HepG2 (cell line): Measurements from ENCODE around the gene MAGED2. TPM values are rescaled to one million over a fixed set of nuclear protein-coding genes. Genes with fewer than 3 reads are reported as not detected.

Experiments used
- ATAC-seq: fragments of 200-7000 bp; cut with Tn5 transposase; 3 replicates; pipeline ENCODE4 v1.9.1; 2020; ENCODE audit warnings: mild to moderate bottlenecking, moderate library complexity
- BruUV-seq: library from RNA; stranded (reverse); fragments of 400-500 nt; replicated peaks from 2 replicates; lab custom pipeline; 2021; lab: Mats Ljungman, UMichigan
- CTCF ChIA-PET: fragments of 300-600 bp; formaldehyde crosslinking; extraction: SDS; loops from one replicate; lab custom pipeline; 2021; ENCODE audit warnings: low total read pairs, inconsistent platforms, low intra/inter-chr PET ratio; lab: Yijun Ruan, JAX
- POLR2A ChIA-PET: fragments of 350-600 bp; sonication (Branson Sonifier 250); formaldehyde crosslinking; loops from one replicate; lab custom pipeline; 2020; ENCODE audit warnings: antibody characterized with exemption, inconsistent platforms; lab: Yijun Ruan, JAX
- DNase-seq: peaks from one replicate; pipeline ENCODE4 v3.0.0-alpha.2; 2015; ENCODE audit warnings: low spot score
- FAIRE-seq: peaks from 3 replicates; lab custom pipeline; 2011; peaks lifted over from hg19 to GRCh38; lab: Jason Lieb, UNC
- H2AFZ ChIP-seq: one replicate; pipeline ENCODE4 v1.6.1; 2011; ENCODE audit warnings: low read length, inconsistent platforms
- H3K27ac ChIP-seq: fragments of 300-600 bp; 3 replicates; pipeline ENCODE4 v1.8.0; 2011; ENCODE audit warnings: mixed run types, mild to moderate bottlenecking, mixed read lengths, low read length, inconsistent platforms; ENCODE audit not compliant: insufficient read depth; ENCODE audit errors: extremely low read length
- H3K27me3 ChIP-seq, 2 experiments: fragments of 200-600 bp in 1 of 2; 2 replicates in 1 of 2; 3 replicates in 1 of 2; pipeline versions ENCODE4 v1.6.0 to v1.8.0; 2011; ENCODE audit warnings: low read length in 2 of 2, mild to moderate bottlenecking in 2 of 2, moderate library complexity in 2 of 2, inconsistent platforms in 1 of 2; ENCODE audit not compliant: insufficient read depth in 2 of 2, control insufficient read depth in 1 of 2
- H3K36me3 ChIP-seq, 2 experiments: fragments of 200-600 bp in 1 of 2; replicated peaks in 1 of 2; 2 replicates in 1 of 2; 3 replicates in 1 of 2; pipeline versions ENCODE4 v1.5.1 to v1.8.0; 2011; ENCODE audit warnings: low read length in 2 of 2, inconsistent platforms in 1 of 2; ENCODE audit not compliant: insufficient read depth in 2 of 2, control insufficient read depth in 1 of 2
- H3K4me1 ChIP-seq: 2 replicates; pipeline ENCODE4 v1.5.1; 2012; ENCODE audit warnings: low read length, inconsistent platforms; ENCODE audit not compliant: insufficient read depth
- H3K4me2 ChIP-seq: 2 replicates; pipeline ENCODE4 v1.6.0; 2011; ENCODE audit warnings: low read depth, low read length, inconsistent platforms
- H3K4me3 ChIP-seq, 3 experiments: fragments of 200-600 bp in 1 of 3; sonication (generic), shearing (Covaris generic) in 1 of 3; replicated peaks in 1 of 3; 2 replicates each; pipeline ENCODE4 v1.5.1; 2011 to 2016; ENCODE audit warnings: low read length in 3 of 3, inconsistent platforms in 2 of 3, low read depth in 2 of 3, mild to moderate bottlenecking in 2 of 3, control low read depth in 1 of 3, mixed read lengths in 1 of 3; ENCODE audit not compliant: insufficient read depth in 1 of 3
- H3K79me2 ChIP-seq: one replicate; pipeline ENCODE4 v1.6.1; 2011; ENCODE audit warnings: low read length, inconsistent platforms; ENCODE audit not compliant: insufficient read depth
- H3K9ac ChIP-seq: 2 replicates; pipeline ENCODE4 v1.6.0; 2011; ENCODE audit warnings: mild to moderate bottlenecking, low read depth, low read length, inconsistent platforms; ENCODE audit not compliant: insufficient read depth
- H3K9me3 ChIP-seq: 2 replicates; pipeline ENCODE4 v1.5.1; 2012; ENCODE audit warnings: mild to moderate bottlenecking, low read length
- H4K20me1 ChIP-seq: 2 replicates; pipeline ENCODE4 v1.6.0; 2011; ENCODE audit warnings: inconsistent platforms, mild to moderate bottlenecking, low read length, moderate library complexity; ENCODE audit not compliant: insufficient read depth
- DNMT1 ChIP-seq: sonication (generic); formaldehyde crosslinking; IDR thresholded peaks from 2 replicates; pipeline ENCODE4 v1.5.1; 2020; ENCODE audit warnings: mild to moderate bottlenecking, missing genetic modification reagents
- KIAA2018 ChIP-seq: sonication (generic); formaldehyde crosslinking; IDR thresholded peaks from 2 replicates; pipeline ENCODE4 v1.5.0; 2020; ENCODE audit warnings: mild to moderate bottlenecking, missing genetic modification reagents, borderline replicate concordance
- MLLT10 ChIP-seq: sonication (generic); formaldehyde crosslinking; IDR thresholded peaks from 2 replicates; pipeline ENCODE4 v1.4.0; 2020; ENCODE audit warnings: missing genetic modification reagents
- NFKB2 ChIP-seq: sonication (generic); formaldehyde crosslinking; IDR thresholded peaks from 2 replicates; pipeline ENCODE4 v1.4.0; 2020; ENCODE audit warnings: missing genetic modification reagents, borderline replicate concordance
- RARG ChIP-seq: sonication (generic); formaldehyde crosslinking; IDR thresholded peaks from 2 replicates; pipeline ENCODE4 v1.4.0; 2020; ENCODE audit warnings: low read depth, mild to moderate bottlenecking, missing genetic modification reagents
- RCOR2 ChIP-seq: IDR thresholded peaks from 2 replicates; pipeline ENCODE4 v1.6.1; 2016; ENCODE audit warnings: missing biosample characterization, missing genetic modification reagents
- ZBTB39 ChIP-seq: sonication (generic); formaldehyde crosslinking; IDR thresholded peaks from 2 replicates; pipeline ENCODE4 v1.5.0; 2020; ENCODE audit warnings: missing genetic modification reagents
- ZGPAT ChIP-seq: IDR thresholded peaks from 2 replicates; pipeline ENCODE4 v1.6.1; 2016; ENCODE audit warnings: mild to moderate bottlenecking
- ZNF317 ChIP-seq: sonication (generic); formaldehyde crosslinking; IDR thresholded peaks from 2 replicates; pipeline ENCODE4 v1.5.0; 2020; ENCODE audit warnings: mild to moderate bottlenecking, missing genetic modification reagents
- ZNF44 ChIP-seq: sonication (generic); formaldehyde crosslinking; IDR thresholded peaks from 2 replicates; pipeline ENCODE4 v1.5.1; 2020; ENCODE audit warnings: mild to moderate bottlenecking, missing genetic modification reagents
- ZNF569 ChIP-seq: sonication (generic); formaldehyde crosslinking; IDR thresholded peaks from 2 replicates; pipeline ENCODE4 v1.5.0; 2020; ENCODE audit warnings: mild to moderate bottlenecking, missing genetic modification reagents, moderate library complexity, borderline replicate concordance
- WGBS: methylation state at CpG from one replicate; pipeline ENCODE4 v1.1.6; 2017; ENCODE audit warnings: low lambda C conversion rate; 5-methylcytosine and 5-hydroxymethylcytosine counted together
- in situ Hi-C: cut with HindIII; loops from 2 replicates; pipeline ENCODE4 v1.10.0; 2017; ENCODE audit warnings: low pct_unique_long_range_greater_than_20kb; ENCODE audit not compliant: extremely low pct_ligation_motif_present
- intact Hi-C: fragments of 100-400 bp; cut with micrococcal nuclease; formaldehyde crosslinking; loops from one replicate; pipeline ENCODE4 v1.10.0; 2022; ENCODE audit not compliant: unreplicated experiment
- polyA plus RNA-seq, 8 experiments: library from polyadenylated mRNA; depleted of rRNA in 3 of 8; stranded (reverse) in 7 of 8; unstranded in 1 of 8; fragments of >200 nt; fragmentation: Illumina TruSeq in 4 of 8; extraction: Trizol in 4 of 8; gene quantifications; 2 replicates each; pipeline versions ENCODE4 v1.2.1 to v1.2.3, GENCODE V29; 2011 to 2016; ENCODE audit warnings: low read depth in 4 of 8, missing spikeins in 1 of 8, mixed read lengths in 1 of 8; ENCODE audit not compliant: insufficient read depth in 1 of 8
- total RNA-seq, 5 experiments: library from RNA; depleted of rRNA; stranded (reverse); fragments of >200 nt; fragmentation: Illumina TruSeq; extraction: Trizol; gene quantifications; 2 replicates each; pipeline ENCODE4 v1.2.3, GENCODE V29; 2016; ENCODE audit warnings: low read depth in 1 of 5

MAGED2 gene
- total and polyA plus RNA-seq, 2 of the 13 experiments (the other 11 are each of a cell fraction or from before 2014, with no cell fraction given) = 142 to 153 TPM

GRCh38 chrX:54776987-54777672, 30.4 kb upstream of the MAGED2 start:
- H3K36me3 ChIP-seq = no peaks in the 10 kb centered on the region
- ChIA-PET POLR2A (no interaction called here), CTCF (no interaction called here)
- TF ChIP-seq ZNF317 (CRISPR knock-in tag) = no peak
- TF ChIP-seq ZGPAT (CRISPR knock-in tag) = no peak
- TF ChIP-seq RCOR2 = no peak
- no peak for TF ChIP-seq ZBTB39 (CRISPR knock-in tag)
- no peak for TF ChIP-seq MLLT10 (CRISPR knock-in tag)
- no peak for TF ChIP-seq KIAA2018 (CRISPR knock-in tag)
- TF ChIP-seq DNMT1 (CRISPR knock-in tag) = no peak
- no peak for TF ChIP-seq RARG (CRISPR knock-in tag)
- no peak for TF ChIP-seq NFKB2 (CRISPR knock-in tag)
- no peak for TF ChIP-seq ZNF44 (CRISPR knock-in tag)
- no peak for TF ChIP-seq ZNF569 (CRISPR knock-in tag)
- no TSS peak for BruUV-seq
- H3K79me2 ChIP-seq = no peaks in the 10 kb centered on the region
- no peak overlapping the region for H3K4me3 ChIP-seq
- in situ Hi-C loops (no loop called here), intact Hi-C loops (no loop called here)
- no peak for DNase-seq
- H3K9me3 ChIP-seq = no peaks in the 10 kb centered on the region
- H3K4me2 ChIP-seq = no peak overlapping the region
- H3K27me3 ChIP-seq = no peaks in the 10 kb centered on the region
- 25% methylated on average over 2 of the region's 6 CpGs for WGBS
- H3K27ac ChIP-seq = no peak overlapping the region
- H3K4me1 ChIP-seq = no peaks in the 10 kb centered on the region
- no peak for FAIRE-seq
- no peaks in the 10 kb centered on the region for H4K20me1 ChIP-seq
- H3K9ac ChIP-seq = no peak overlapping the region
- ATAC-seq = no peak
- no peak overlapping the region for H2AFZ ChIP-seq
